Astrocyte (in vitro differentiated cells and primary cell): ENCODE data around the gene GPR89A.

Experiments
- CTCF ChIP-seq: IDR thresholded peaks from 2 replicates; pipeline ENCODE4 v1.5.1; 2011; ENCODE audit warnings: low read depth, mild to moderate bottlenecking, inconsistent platforms, low read length, moderate library complexity; ENCODE audit not compliant: insufficient read depth
- EZH2 ChIP-seq: IDR thresholded peaks from 2 replicates; pipeline ENCODE4 v1.6.1; 2012; ENCODE audit warnings: mild to moderate bottlenecking, low read length, inconsistent platforms; ENCODE audit not compliant: insufficient read depth

GRCh38 chr1:145710291-145711027 lies 102.7 kb downstream of the GPR89A start:
- TF ChIP-seq CTCF, result no peak
- TF ChIP-seq EZH2, result no peak
